GM18858 (cell line): Measurements from ENCODE around the gene ENKD1.
A peak's percentile ranks its signal among the peaks of the same experiment; 100 is the strongest.

Experiments
- ATAC-seq: cut with Tn5 transposase; IDR thresholded peaks from one replicate; pipeline ENCODE4 v1.9.1; 2021; ENCODE audit not compliant: unreplicated experiment

The ENKD1 gene

DNA sequence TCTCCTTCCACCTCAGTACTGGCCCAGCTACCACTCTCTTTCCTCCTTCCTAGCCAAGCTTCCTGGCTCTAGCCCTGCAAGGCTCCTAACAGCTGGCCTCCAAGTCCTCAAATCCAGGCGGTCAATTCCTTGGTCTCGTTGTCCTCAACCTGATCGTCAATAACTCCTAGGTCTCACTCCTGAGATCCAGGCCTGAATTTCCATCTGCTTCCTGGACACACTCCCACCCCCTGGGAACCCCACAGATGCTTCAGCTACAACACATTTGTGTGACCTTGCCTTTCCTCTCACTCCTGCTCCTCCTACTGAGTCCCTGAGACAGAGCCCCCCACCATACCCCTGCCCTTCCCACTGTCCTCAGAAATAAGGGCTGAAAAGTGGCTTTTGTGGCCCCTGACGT, 2.3 kb downstream of the ENKD1 start:
- ATAC-seq, result no peak

DNA sequence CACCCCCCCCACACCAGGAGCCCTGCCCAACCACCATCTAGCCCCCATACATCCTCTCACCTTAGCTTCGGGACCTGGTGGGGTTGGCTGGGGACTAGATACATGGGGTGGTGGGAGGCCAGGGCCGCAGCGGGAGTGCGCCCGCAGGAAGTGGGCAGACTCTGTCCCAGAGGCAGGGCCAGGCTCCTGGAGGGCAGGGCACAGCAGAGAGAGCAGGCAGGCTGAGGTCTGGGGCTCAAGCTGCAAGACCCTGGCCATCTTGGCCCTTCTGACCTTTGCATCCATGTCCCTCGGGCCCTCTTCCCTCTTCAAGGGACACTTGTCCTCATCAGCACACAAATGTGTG, 2.7 kb downstream of the ENKD1 start:
- no peak for ATAC-seq

- ATAC-seq, result no peak
These were observed 3.2 kb downstream of the ENKD1 start for GRCh38 chr16:67663151-67663876.

DNA sequence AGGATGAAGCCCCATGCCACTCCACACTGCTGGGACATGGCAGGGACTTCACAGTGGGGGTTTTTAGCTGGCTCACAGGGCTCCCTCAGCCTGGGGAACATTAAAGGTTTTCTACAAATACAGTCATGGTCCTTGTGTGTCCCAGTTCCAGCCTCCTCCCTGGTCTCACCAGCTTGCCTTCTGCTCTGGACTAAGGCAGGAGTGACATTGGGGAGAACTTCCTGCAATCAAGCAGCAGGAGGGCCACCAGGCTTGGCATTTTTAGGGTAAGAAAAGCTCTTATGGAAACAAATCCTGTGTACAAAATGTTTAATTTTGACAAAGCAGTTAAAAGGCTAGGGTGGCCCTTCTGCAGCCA, 3.9 kb downstream of the ENKD1 start:
- no peak for ATAC-seq

GRCh38 chr16:67661886-67662652, 4.5 kb downstream of the ENKD1 start:
- ATAC-seq, result no peak

DNA sequence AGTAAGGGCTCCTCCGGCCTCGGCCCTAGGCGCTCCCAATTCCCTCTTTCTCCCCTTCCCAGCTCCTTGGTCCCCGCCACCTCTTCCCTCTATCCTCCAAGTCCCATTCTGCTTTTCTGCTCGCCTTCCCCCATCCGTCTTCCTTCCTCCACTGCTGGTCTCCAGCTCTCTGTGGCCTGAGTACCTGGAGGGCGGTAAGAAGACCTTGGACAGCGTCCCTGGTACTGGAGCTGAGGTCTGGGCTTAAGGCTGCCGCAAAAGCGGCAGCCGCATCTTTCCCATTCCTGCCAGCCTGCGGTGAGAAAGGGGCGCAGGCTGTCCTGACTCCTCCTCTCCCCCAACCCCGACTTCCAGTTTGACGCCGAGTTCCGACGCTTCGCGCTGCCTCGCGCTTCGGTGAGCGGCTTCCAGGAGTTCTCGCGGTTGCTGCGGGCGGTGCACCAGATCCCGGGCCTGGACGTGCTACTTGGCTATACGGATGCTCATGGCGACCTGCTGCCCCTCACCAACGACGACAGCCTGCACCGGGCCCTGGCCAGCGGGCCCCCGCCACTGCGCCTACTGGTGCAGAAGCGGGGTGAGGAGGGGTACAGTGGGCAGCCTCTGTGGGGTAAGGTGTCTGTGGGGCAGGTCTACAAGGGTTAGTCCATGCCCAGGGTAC, 5.3 kb downstream of the ENKD1 start:
- ATAC-seq, result no peak

GRCh38 chr16:67660564-67661028, 6.0 kb downstream of the ENKD1 start, which contains the start of gene PARD6A:
Gene PARD6A (plus strand): TSS chr16:67660960. CDS start chr16:67661039, 79 bp downstream.
- ATAC-seq, result peak; percentile 55

DNA sequence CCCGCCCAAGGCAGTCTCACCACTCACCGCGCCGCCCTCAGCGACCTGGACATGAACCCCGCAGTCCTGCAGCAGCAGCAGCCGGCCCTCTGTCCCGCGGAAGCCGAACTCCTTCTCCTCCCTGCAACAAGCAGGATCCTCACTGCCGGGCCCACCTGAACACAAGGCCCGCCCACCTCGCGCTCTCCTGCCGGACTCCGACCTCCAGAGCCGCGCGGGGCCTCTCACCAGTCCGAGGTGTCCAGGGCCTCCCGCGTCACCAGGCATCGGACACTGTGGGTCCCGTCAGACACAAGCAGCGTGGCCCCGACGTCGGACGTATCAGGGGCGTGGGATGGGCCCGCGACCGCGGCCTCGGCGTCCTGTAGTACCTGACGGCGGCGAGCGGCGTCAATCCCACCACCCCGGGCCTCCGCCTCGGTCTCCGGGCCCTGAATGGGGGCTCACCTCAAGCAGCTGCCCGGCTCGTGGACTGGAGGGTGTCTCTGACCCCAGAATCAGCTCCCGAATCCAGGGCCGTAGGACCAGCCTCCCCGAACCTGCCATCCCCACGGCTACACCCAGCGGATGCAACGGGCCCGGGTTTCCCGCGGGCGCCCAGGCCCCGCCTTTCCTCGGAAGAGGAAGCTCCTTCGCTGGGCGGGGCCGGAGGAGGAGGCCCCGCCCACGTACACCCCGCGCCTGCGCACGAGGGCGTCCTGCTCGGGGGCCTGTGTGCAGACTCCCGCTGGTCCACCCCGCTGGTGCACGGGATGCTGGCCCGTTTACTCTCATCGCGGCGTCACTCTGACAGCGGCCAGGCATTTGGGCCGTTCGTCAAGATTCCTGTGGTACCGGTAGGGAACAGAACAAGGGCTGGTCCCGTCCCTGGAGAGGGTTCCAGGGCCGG, 6.6 kb downstream of the ENKD1 start, which contains the start of gene ACD:
Gene ACD (minus strand): TSS at position 586 of the 889 bp plus-strand sequence. CDS start 40 bp downstream, at position 546.
- ATAC-seq, result peak; percentile 32

DNA sequence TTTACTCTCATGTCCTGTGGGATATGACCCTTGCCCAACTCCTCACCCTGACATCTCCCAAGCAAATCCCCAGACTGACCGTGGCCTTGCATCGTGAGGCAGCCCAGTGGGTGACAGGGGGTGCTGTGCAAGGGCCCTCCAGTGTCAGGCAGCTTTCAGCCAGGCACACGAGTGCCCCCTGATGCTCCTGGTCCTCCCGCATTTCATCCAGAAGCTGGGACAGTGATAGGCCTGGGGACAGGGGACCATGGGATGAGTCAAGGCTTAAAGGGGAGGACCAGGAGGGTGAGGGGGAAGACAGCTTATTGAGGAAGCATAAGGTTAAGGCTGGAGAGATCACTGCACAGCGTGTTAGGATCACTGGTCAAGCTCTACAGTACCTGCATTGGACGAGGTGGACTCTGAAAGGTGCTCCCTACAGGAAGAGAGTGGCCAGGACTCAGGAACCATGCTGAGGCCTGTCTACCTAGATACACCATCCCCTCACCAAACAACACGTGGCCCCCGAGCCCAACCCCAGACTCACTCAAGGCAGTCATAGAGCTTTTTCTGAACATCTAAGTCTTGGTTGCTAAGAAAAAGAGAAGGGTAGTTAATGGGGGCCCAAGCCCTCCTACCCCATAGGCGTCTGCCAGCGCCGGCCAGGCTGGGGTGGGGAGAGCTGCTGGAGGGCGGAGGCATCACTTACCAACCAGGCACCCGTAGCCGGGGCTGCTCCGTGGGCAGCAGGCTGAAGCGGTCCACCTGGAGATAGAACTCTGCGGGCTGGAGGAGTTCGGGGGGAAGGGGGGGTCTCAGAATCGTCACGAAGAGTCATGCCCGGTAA, 7.5 kb downstream of the ENKD1 start:
- no peak for ATAC-seq

DNA sequence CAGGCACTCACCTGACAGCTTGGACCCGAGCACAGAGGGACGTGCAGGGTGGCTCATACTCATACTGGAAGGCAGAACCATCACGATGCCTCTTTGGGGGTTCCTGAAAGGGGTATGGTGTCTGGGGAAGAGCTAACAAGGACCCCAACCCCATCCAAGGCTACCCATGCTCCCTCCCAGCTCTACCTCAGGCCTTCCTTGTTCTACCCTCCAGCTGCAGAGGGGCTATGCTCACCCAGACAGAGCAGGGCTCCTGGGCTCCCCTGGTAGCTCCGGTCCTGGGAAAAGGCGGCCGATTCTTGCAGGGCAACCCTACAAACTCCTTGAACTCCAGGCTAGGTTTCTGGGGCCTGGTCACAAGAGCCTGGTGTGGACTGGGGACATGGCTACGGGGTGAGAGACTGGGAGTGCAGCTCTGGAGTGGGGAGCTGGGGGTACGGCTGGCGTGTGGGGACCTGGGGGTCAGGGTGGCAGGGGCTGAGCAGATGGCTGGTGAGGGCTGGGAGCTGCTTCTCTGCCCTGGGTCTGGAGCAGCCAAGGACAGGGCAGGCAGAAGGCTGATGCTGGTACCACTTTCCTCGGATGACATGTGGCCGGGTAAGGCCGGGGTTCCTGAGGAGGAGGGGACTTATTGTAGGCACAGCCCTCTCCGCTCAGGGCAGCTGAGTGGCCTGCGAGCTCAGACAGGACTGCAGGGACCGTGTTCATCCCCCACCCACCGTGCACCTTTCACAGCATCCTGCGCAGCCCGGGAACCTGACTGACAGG, 8.6 kb downstream of the ENKD1 start:
- ATAC-seq, result no peak

GRCh38 chr16:67657017-67657608, 9.4 kb downstream of the ENKD1 start:
- no peak for ATAC-seq

GRCh38 chr16:67656344-67657016, 10.1 kb downstream of the ENKD1 start:
- no peak for ATAC-seq

DNA sequence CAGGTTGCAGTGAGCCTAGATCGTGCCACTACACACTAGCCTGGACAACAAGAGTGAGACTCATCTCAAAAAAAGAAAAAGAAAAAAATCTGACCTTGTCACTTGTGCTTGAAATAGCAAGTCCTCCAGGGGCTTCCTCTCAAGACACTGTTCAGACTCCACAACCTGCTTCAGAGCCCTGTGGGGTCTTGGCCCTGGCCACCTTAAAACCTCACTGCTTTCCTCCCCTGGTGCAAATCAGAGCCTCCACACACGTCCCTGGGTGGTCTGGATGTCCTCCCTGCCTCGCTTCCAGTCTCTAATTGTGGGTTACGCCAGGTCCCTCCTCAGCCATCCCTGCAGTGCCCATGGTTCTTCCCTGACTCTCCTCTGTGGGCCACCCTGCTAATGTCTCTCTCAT, 11.2 kb downstream of the ENKD1 start:
- ATAC-seq, result no peak

- no peak for ATAC-seq
These were observed 12.1 kb downstream of the ENKD1 start for GRCh38 chr16:67654403-67654911.

DNA sequence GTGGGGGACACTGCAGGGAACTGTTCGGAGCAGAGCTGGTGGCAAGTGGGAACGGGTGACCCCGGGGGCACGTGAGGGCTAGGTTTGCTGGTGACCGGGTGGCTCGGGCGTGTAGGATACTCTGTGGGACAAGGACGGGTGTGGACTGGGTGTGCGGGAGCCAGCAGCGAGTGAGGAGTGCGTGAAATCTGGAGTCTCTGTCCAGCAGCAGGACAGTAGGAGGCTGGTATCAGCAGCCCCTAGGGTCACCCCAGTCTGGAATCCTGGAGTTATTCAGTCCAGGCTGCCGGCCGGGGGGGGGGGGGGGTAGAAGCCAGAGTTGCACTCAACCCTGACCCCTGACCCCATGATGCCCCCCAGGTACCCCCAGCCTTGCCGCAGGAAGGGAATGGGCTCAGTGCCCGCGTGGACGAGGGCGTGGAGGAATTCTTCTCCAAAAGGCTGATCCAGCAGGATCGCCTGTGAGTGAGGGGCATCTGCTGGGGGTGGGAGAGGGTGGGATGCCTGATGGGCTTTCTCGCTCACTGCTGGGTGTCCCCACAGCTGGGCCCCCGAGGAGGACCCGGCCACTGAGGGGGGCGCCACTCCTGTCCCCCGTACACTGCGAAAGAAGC, 12.7 kb downstream of the ENKD1 start:
- ATAC-seq, result no peak

- no peak for ATAC-seq
These were observed 13.3 kb downstream of the ENKD1 start for GRCh38 chr16:67653128-67653788.

DNA sequence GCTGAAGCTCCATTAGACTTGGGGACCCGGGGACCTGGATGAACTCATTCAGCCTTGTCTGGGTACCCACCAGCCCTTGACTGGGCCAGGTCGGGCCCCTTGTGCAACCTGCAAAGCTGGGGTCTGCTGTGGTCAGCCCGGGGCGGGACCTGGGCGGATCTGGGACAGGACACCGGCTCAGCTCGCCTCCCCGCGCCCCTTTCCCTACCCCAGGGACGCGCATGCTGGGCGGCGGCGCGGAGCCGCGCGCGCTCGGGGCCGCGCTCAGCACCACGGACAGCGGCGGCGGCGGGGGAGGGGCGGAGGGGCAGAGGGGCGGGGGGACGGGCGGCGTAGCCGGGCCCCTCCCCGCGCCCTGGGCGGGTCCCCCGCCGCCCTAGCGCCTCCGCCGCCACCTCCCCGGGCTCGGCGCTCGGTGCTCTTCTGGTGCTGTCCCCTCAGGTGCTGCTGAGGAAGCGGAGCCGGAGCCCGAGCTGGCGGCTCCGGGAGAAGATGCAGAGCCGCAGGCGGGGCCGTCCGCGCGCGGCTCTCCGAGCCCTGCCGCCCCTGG, 13.9 kb downstream of the ENKD1 start:
- ATAC-seq, result no peak
